ENCODE data around the gene IDH3G. TPM values are rescaled to one million over a fixed set of nuclear protein-coding genes. Genes with fewer than 3 reads are reported as not detected.

IDH3G gene
- 10 to 100 TPM; 49.3 to 54.7 TPM for total RNA-seq

GRCh38 chrX:153794018-153794896 lies at the start of gene IDH3G, which contains the start of gene SSR4:
TSS of gene IDH3G (minus strand) at chrX:153794375. CDS start at chrX:153794326, 49 bp downstream.
TSS of gene SSR4 (plus strand) at chrX:153794668. CDS start at chrX:153794688, 20 bp downstream.

GRCh38 chrX:153829799-153830639 lies 35.8 kb upstream of the IDH3G start, which contains the start of gene PDZD4:
TSS of gene PDZD4 (minus strand) at chrX:153830544. CDS start at chrX:153830298, 246 bp downstream.

GRCh38 chrX:153780678-153781427 lies 13.3 kb downstream of the IDH3G start, which contains the start of gene SRPK3:
TSS of gene SRPK3 (plus strand) at chrX:153781041. CDS start at chrX:153781087, 46 bp downstream.

GRCh38 chrX:153763989-153764755 lies 30.0 kb downstream of the IDH3G start, which contains the start of gene PLXNB3:
TSS of gene PLXNB3 (plus strand) at chrX:153764249. CDS start at chrX:153765536, 1,287 bp downstream.

Other genes starting within 250 kb of the IDH3G start
- gene CCNQ, start 195.2 kb downstream of the IDH3G start, total RNA-seq: 10 to 100 TPM; 36.5 to 41.3 TPM
- gene DUSP9, start 147.2 kb downstream of the IDH3G start, total RNA-seq: 1 to 10 TPM; 2.3 to 4.1 TPM
- 1 to 10 TPM in 1 of 2 donors, under 1 TPM in 1; 0.33 to 1.4 TPM for gene PNCK, start 120.6 kb downstream of the IDH3G start, total RNA-seq
- 10 to 100 TPM; 46.0 to 58.8 TPM for gene SLC6A8, start 106.4 kb downstream of the IDH3G start, total RNA-seq
- 100 to 1,000 TPM; 150 to 223 TPM for gene BCAP31, start 70.0 kb downstream of the IDH3G start, total RNA-seq
- gene ABCD1, start 69.5 kb downstream of the IDH3G start, total RNA-seq: 100 to 1,000 TPM in 1 of 2 donors, 10 to 100 TPM in 1; 88.4 to 114 TPM
- 1 to 10 TPM; 8.7 to 9.6 TPM for gene PLXNB3, start 30.1 kb downstream of the IDH3G start, total RNA-seq
- gene SRPK3, start 13.3 kb downstream of the IDH3G start, total RNA-seq: under 1 TPM; under 0.01 to 0.33 TPM
- gene SSR4, start 293 bp upstream of the IDH3G start, total RNA-seq: 100 to 1,000 TPM in 1 of 2 donors, 10 to 100 TPM in 1; 93.6 to 110 TPM
- 1 to 10 TPM in 1 of 2 donors, under 1 TPM in 1; 1.00 to 1.7 TPM for gene PDZD4, start 36.2 kb upstream of the IDH3G start, total RNA-seq
- 100 to 1,000 TPM; 127 to 207 TPM for gene L1CAM, start 91.8 kb upstream of the IDH3G start, total RNA-seq
- gene AVPR2, start 110.3 kb upstream of the IDH3G start, total RNA-seq: under 1 TPM in 1 of 2 donors, not detected in 1; 0.33 TPM
- gene ARHGAP4, start 131.9 kb upstream of the IDH3G start, total RNA-seq: 1 to 10 TPM; 2.3 to 3.8 TPM
- 10 to 100 TPM; 66.4 to 89.6 TPM for gene NAA10, start 140.7 kb upstream of the IDH3G start, total RNA-seq
- 10 to 100 TPM; 61.3 to 75.0 TPM for gene RENBP, start 150.3 kb upstream of the IDH3G start, total RNA-seq
- 10 to 100 TPM; 32.0 to 37.6 TPM for gene HCFC1, start 177.4 kb upstream of the IDH3G start, total RNA-seq
- gene TMEM187, start 178.4 kb upstream of the IDH3G start, total RNA-seq: 1 to 10 TPM; 6.0 to 9.3 TPM
- gene IRAK1, start 225.5 kb upstream of the IDH3G start, total RNA-seq: 10 to 100 TPM; 30.6 to 67.3 TPM

All from melanocyte of skin (primary cell).